Peyer's patch (tissue), 4 donors: ENCODE measurements around the gene ASB6.

Source experiments
- CTCF ChIP-seq, 6 experiments: fragments of 450-650 bp in 4 of 6; fragments of 200-600 bp in 2 of 6; sonication (generic) in 1 of 6; IDR thresholded peaks; one replicate each; pipeline ENCODE4 v1.5.1; 2017 to 2019; ENCODE audit warnings: antibody characterized with exemption in 6 of 6, mild to moderate bottlenecking in 3 of 6, moderate library complexity in 1 of 6
- POLR2A ChIP-seq, 2 donors: fragments of 450-650 bp; IDR thresholded peaks; one replicate each; pipeline ENCODE4 v1.5.1; 2017; ENCODE audit warnings: antibody characterized with exemption in 2 of 2, mild to moderate bottlenecking in 2 of 2, moderate library complexity in 2 of 2

- TF ChIP-seq CTCF (IDR thresholded peaks at IDR 0.05) (no peak), POLR2A (IDR thresholded peaks at IDR 0.05) (no peak)
These were observed 46.5 kb upstream of the ASB6 start for GRCh38 chr9:129688285-129689043.
